Activated CD4-positive, alpha-beta T cell treated with anti-CD3 and anti-CD28 coated beads, Interleukin-2, amount 50 U/mL, for 1 hour (primary cell): Measurements from ENCODE around the gene PLOD2.
"Not testable (repeated sequence)": the region's sequence is repeated elsewhere in the genome, so short reads cannot be mapped to it uniquely, and the experiment has no call there.

Source experiments
- DNase-seq: peaks from one replicate; pipeline ENCODE4 v3.0.0-alpha.2; 2020

Gene PLOD2

DNA sequence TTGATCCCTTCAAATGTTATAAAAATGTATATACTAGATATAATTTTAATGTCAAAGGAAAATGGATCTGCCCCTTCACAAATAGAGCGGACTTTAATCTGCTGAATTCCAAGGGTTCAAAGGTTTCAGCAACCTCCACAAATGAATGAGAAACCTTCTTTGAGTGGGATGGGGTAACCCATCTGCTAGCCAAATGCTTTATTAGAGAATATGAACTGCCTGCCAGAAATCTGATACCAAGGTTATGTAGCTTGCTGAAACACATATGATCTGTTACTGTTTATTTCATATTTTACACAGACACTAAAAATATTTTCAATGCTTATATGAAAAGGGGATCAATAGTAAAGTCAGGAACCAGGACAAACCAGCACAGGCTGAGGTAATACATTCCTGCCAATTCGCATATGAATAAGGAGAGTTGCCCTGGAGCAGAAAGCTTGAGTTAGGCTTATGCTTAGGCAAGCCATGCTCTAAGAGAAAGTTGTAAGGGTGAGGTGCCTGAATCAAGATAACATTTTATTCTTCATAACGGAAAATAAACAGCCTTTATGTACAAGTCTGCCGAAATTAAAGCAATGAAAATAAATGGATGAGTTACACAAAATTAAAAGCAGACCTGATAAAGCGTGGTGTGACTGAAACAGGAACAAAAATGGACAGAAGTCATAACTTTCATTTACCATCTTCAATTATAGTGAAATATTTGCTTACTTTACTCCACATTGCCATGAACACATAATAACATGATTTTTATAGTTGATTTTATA, 26.5 kb downstream of the PLOD2 start:
- no peak for DNase-seq

DNA sequence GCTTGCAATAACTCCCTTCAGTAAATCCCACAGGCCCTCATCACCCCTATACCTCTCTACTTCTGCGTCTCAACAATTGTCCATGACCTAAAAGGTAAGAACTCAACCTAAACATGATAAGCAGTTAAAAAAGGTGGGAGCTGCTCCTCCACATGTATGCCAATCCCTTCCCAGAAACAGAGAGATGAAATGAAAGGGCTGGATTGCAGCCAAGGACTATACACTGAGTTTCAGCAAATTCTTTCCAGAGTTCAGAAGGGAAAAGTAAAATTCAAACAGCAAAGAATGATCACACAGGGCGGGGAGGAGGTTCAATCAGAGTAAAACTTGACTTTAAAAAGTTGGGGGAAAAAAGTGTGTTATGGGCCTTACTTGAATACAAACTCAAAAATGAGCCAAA, 27.5 kb downstream of the PLOD2 start:
- no peak for DNase-seq

DNA sequence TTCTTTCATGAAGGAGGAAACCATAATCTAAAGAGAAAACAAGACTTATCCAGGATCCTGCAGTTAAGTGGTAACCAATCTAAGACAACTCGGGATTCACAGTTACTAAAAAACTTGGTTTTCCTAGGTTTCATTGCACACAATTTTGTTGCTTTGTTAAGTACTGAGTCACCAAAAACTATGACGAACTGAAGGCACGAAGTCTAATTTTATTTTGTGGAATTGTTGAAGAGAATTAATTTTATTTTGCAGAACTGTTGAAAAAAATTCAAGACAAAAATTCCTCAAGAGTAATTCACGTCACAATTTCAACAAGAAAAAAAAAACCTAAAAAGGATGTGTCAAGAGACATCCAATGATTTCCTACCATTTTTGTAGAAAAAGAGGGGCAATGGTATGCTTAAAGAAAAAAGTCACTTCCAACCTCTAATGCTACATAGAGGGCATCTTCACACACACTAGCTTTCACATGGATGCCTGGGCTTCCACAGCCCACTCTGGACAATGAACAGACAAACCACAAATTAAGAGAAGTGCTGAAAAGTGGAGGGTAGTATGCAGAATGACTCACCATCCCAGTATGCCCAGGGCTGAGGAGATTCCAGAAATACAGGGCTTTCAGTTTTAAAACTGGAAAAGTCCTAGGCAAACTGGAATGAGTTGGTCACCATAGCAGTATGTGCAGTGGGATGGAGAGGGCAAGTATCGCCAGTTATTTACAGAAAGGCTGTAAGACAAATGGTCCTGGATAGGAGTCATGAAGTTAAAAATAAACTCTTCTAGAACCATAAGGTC, 29.2 kb downstream of the PLOD2 start:
- no peak for DNase-seq

DNA sequence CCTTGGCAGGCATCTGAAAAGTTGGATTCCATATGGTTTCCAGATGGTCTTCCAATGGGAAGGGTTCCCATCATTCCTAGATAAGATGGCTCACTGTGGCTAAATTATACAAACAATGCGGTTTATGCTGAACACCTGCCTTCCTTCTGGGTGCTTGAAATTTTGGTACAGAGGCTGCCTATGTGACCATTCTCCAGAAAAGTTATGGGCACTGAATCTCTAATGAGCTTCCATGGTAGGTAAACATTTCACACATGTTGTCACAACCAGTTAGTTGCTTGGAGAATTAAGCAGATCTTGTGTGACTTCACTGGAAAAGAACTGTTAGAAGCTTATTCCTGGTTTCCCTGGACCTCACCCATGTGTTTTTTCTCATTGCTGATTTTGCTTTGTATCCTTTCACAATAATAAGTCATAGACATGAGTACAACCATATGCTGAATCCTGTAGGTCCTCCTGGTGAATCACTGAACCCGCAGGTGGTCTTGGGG, 30.1 kb downstream of the PLOD2 start:
- no peak for DNase-seq

DNA sequence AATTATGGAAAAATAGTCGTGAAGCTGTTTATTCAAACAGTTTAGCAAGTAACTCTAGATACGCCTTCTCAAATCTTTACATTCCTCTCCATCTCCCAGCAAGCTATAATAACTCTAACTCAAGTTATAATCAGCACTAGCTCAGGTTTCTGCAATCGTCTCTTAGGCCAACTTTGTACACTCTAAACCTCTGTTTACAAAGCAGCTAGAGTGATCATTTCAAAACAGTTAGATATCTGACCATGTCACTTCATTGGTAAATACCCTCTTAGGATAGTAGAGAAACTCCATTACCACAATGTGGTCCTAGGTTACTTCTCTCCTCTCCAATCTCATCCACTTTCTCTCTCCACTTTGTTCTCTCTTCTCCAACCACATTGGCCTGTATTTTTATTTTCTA, 31.2 kb downstream of the PLOD2 start:
- DNase-seq = no peak

DNA sequence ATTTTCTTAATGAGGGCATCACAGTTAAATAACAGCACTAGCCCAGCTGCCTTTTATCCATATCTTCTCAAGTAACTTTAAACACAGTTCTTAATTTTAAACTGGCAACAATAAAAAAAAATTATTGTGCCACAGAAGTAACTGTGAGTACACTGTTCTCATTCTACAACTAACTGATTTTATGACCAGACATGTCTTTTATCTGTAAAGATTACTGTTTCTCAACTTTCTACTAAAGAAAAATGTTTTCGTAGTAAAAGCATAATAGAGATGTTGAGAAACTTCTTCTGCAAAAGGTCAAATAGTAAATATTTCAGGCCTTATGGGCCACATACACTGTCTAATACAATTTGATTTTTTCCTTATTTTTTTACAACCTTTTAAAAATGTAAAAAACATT, 32.0 kb downstream of the PLOD2 start:
- no peak for DNase-seq

DNA sequence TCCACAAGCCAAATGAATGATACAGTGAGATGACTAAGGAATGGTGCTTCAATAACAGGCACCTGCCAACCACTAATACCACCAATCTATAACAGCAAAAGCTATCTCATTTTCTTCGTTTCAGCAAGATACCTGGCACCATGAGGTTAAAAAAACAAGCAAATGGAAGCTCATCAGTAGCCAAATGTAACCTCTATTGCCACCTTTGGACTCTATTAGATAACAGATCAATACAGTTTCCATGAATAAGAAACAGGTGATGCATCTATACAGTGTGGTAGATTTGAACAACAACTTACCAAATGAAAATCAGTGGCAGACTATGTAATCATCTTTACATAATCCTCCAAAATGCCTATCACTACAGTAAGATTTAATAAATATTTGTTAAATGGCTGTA, 32.8 kb downstream of the PLOD2 start:
- DNase-seq = no peak

DNA sequence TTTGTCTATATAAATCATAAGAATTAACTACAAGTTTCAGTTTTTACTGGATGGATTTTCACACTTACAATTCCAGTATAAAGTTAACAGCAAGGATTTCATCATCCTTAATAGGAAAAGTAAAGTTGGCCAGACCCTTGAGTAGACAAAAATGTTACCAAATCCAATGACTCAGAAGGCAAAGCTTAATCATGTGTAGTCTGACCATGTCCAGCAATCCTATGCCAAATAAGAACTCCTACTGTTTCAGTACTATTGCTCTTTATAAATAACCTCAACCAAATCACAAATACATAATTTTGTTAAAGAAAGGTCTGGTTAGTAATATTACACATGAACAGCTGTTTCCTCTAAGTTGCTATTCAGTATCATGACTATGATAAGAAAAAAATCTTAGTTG, 35.0 kb downstream of the PLOD2 start:
- DNase-seq = no peak

DNA sequence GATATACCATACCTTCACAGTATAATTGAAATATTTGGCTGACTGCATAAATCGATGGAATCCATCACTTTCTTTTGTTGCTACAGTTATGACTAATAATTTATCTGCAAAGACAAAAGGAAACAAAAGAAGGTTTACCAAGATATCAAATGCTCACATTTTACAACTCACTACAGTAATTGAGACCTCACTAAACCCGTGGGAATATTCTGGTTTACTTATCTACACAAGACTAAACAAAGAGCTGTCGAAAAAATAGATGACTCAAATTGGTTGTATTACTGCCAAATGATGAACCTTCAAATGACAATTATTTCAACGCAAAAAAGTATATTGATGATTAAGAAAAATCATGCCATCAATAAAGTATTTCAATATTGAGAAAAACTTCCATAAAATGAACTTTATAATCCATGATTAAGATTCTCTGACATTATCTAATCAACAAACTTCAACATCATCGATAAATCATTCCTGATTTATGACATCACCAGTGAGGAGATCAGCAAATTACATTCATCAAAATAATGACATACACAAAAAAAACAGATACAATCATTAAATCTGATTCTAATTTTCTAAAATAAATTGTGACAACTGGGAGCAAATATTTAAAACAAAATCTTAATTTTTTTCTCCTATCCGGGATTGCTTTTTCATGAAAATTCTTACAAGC, 36.7 kb downstream of the PLOD2 start:
- no peak for DNase-seq

DNA sequence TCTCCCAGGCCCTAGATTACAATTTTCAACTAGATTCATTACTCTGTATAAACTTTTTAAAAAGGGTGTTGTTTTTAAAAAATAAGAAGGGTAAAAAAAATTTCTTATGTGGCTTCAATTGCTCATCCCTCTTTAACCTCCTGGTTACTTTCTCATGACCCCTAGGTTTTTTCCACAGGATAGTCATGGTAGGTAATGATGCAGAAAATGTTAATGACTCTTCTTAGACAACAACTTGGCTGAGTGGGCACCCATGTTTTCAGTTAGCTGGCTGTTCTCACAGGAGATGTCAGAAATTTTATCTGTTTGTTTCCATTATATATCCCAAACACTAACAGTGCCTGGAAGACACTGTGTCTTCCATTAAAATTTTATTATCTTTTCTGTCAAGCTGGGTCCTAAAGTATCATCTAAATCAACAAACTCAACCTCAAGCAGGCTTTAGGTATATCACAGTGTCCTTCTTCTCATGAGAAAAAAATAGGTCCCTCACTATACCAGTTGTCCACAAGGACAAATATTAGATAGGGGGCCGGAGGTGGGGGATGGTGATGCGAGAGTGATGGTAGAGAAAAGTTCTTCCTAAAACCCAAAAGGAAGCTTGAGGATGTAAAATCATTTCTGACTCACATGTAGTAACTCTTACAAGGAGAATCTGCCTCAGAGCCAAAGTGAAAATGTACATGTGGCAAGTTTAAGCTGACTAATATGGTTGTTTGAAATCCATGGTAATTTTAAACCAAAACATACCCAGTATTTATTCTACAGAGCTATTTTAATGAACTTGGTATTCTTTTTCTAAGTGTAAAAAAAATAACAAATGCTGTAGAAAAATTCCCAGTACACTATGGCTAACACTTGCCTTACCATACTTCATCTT, 43.3 kb downstream of the PLOD2 start:
- DNase-seq = no peak

DNA sequence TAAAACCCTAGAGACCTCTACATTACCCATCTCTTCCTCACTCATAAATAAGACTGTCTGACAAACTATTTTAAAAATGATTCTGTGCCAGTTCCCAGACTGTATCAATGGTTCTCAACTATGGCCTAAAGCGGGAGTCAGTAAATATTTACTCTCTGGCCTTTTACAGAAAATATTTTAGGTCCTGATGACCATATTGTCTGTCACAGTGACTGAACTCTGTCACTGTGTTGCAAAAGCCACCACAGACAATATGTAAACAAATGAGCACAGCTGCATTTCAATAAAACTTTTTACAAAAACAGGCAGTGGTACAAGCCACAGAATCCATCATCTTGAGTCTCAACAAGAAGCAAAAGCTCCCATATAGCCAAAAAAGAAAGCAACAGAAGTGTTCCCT, 45.4 kb downstream of the PLOD2 start:
- no peak for DNase-seq

DNA sequence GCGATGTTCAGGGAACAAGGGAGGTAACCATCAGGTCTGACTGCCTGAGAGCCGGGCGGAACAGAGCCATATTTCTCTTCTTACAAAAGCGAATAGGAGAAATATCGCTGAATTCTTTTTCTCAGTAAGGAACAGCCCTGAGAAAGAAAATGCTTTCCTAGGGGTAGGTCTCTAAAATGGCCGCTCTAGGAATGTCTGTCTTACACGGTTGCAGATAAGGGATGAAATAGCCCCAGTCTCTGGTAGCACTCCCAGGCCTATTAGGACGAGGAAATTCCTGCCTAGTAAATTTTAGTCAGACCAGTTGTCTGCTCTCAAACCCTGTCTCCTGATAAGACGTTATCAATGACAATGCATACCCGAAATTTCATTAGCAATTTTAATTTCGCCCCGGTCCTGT, 47.2 kb downstream of the PLOD2 start:
- DNase-seq = not testable (repeated sequence)

DNA sequence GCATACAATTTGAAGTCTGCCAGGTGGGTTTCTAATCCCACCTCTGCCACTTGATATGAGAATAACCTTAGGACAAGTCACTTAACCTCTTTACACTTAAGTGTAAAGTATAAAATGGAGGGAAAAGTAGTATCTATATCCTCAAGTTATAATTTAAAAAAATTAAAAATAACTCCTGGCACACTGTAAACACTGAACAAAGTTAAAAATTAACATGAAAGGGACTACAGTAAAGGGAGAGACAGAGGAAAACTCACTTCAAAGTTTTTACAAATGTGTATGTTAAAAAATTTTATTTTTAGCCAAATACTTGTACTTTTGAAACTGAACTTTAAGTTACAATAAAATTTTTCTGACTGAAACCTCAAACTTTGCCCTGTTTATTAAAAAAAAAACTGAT, 49.6 kb downstream of the PLOD2 start:
- no peak for DNase-seq

DNA sequence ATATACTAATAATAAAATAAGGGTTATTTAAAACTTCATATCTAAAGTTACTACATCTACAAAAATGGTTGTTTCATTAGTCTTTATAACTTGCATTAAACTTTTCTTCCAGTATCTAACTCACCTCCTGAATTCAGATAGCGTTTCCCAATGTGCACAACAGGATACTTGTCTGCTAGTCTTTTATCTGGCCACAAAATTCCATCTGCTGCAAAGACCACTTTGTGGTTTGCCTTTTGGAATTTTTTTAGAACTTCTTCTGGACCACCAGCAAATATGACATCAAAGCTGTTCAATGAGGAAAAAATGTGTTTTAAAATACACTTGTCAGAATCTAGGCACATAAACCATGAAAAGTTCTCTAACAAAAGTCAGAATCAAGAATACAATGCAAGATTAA, 50.8 kb downstream of the PLOD2 start:
- no peak for DNase-seq

DNA sequence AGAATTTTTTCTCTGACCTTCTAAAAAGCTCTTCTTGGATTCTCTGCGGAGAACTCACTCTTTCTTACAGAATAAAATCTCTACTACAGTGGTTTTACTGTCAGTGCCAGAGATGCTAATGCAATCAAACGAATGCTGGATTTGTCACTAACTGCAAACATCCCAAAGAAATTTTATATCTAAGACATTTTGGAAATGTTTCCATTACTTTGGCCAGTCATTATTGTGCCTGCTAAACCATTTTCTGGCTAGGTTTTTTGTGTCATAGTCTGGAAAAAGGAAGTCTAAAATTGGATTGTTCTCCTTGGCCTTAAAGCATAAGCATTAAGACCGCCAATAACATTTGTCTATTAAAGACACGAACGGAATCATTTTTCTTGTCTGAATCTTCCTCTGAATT, 54.0 kb downstream of the PLOD2 start:
- DNase-seq = no peak

DNA sequence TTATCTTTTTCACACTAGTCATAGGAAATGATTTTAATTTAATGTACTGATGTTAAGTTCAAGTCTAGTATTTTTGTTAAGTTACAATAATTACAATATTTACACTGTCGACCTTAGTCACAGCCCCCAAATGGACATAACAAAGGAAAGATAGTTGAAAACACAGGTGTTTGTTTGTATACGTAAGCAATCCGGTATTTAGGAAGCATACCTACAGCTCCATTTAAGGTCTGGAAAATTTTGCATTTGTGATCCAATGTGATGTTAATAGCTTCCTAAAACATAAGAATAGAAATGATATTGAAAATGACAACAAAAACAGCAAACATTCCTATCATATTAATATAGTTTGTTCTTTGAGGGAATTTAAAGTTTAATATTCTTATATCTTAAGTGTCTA, 56.9 kb downstream of the PLOD2 start:
- DNase-seq = no peak

DNA sequence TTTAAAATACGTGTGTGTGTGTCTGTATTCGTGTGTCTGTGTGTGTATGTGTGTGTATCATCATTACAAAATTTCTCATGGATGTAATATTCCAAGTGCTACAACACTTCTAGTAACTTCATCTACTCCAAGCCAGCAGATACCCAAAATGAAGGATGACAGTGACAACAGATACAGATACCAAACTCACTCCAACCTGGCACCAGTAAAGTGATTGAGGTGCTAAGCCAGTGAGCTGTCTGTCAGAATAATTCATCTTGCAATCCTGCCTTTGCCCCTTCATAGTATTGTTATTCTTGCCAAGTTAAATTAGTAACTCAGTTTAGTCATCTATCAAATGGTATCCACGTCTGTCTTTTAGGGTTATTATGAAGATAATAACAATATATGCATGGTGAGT, 58.1 kb downstream of the PLOD2 start:
- DNase-seq = no peak

DNA sequence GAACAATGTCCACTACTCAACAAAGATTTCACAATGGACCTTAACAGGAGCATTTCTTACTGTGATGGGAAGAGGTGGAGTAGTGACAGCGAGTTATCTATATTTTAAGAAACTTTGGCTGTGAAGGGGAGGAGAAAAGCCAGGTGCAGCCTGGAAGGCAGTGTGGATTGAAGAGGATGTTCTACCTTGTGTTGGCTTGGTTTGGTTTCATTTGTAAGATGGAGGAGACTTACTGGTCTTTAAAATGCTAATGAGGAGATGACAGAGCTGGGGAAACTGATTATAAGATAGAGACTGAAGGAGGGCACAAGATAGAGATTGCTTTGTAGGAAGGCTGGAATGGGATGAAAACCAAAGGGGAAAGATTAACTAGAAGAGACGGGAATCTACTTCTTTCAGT, 59.4 kb downstream of the PLOD2 start:
- no peak for DNase-seq

DNA sequence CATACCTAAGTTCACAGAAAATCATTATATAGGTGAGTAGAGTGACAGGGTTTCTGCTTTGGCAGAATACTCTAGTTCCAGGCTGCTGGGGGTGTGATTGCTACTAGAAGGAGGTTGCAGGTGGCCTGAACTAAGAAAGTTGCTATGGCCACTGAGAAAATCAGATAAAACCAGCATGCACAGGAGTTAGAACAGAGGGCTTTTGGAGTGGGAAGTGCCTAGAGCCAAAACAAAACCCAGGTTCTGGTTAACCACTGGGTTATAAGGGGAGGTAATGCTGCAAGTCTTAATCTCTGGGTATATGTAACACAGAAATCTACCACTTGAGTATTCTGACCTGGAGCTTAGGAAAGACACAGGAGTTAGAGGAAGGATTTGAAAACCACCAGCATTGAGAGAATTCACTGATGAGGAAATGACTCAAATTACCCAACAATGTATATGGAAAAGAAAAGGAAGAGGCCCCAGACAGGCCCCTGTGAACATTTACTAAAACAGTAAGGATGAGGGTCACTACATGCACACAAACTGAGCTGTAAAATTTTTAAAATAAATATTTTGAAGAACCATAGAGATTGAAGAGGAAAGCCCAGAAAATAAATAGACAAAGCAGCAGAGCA, 60.0 kb downstream of the PLOD2 start:
- DNase-seq = no peak

DNA sequence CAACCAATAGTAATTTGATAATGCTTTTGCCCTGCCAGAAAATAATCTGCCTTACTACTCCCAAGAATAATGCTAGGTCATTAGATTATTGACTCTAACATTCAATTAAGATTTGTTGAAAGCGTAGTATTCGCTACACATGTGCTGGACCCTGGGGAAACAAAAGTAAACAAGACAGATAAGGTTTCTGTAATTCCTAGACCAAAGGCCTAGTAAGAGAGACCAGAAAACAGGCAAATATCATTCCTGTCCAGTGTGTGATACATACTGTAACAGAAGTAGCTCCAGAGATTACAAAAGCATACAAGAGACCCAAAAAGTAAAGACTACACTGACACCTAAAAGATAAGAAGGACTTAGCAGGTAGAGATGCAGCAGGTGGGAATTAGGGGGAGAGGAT, 60.8 kb downstream of the PLOD2 start:
- DNase-seq = no peak

DNA sequence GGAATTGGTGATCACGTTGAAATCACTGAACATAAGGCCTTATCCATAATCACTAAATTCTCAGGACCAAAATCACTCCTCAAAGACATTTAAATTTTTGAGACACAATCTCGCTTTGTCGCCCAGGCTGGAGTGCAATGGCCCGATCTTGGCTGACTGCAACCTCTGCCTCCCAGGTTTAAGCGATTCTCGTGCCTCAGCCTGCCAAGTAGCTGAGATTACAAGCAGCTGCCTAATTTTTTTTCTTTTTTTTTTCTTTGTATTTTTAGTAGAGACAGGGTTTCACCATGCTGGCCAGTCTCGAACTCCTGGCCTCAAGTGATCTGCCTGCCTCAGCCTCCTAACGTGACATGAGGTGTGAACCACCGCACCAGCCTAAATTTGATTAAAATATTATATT, 61.7 kb downstream of the PLOD2 start:
- no peak for DNase-seq

DNA sequence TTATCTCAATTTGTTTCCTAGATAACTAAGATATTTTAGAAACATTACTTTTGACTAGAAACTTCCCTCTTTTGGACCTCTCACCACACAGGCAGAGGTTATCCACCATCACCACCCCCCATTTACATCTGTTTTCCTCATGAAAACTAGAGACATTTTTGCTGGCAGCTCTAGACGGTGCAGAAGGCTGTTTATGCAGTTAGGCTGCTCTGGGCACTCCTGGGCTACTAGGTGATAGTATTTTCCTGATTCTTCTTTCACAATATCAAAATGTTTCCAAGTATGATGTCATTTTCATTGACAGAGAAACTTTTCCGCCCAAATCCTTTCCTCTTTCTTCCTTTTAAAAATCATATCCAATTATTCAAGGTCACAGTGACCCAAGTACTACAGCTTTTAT, 67.1 kb downstream of the PLOD2 start:
- DNase-seq = no peak
